Hematopoietic multipotent progenitor cell treated with erythropoietin and hydrocortisone succinate and interleukin-3 and kit ligand, for 4 days (in vitro differentiated cells): Measurements from ENCODE around the gene SPRR1A.
A peak's percentile ranks its signal among the peaks of the same experiment; 100 is the strongest.

Experiments used
- DNase-seq: peaks from one replicate; pipeline ENCODE4 v3.0.0-alpha.2; 2015

SPRR1A gene

GRCh38 chr1:152983743-152984142, at the start of gene SPRR1A:
Gene SPRR1A (plus strand): TSS chr1:152984081. CDS start chr1:152985231, 1,150 bp downstream.
- no peak for DNase-seq

GRCh38 chr1:152940614-152941013, 43.3 kb upstream of the SPRR1A start:
- no peak for DNase-seq

- DNase-seq, result no peak
These were observed 42.7 kb upstream of the SPRR1A start for GRCh38 chr1:152941037-152941711.

- DNase-seq, result no peak
These were observed 41.7 kb upstream of the SPRR1A start for GRCh38 chr1:152942161-152942560.

- DNase-seq, result no peak
These were observed 37.6 kb upstream of the SPRR1A start for GRCh38 chr1:152946248-152946647.

- DNase-seq, result no peak
These were observed 37.1 kb upstream of the SPRR1A start, which contains the start of gene SPRR5 for GRCh38 chr1:152946651-152947256. Gene SPRR5 (plus strand): TSS chr1:152947206. CDS start chr1:152948555, 1,349 bp downstream.

- DNase-seq, result no peak
These were observed 32.2 kb upstream of the SPRR1A start for GRCh38 chr1:152951711-152952110.

- no peak for DNase-seq
These were observed 30.1 kb upstream of the SPRR1A start for GRCh38 chr1:152953761-152954160.

GRCh38 chr1:152954436-152954835, 29.4 kb upstream of the SPRR1A start:
- DNase-seq, result no peak

- no peak for DNase-seq
These were observed 26.3 kb upstream of the SPRR1A start for GRCh38 chr1:152957561-152957960.

- no peak for DNase-seq
These were observed 24.6 kb upstream of the SPRR1A start for GRCh38 chr1:152959273-152959672.

GRCh38 chr1:152959801-152960451, 24.0 kb upstream of the SPRR1A start:
- DNase-seq, result no peak

GRCh38 chr1:152960452-152961044, 23.3 kb upstream of the SPRR1A start:
- peak; percentile 5 for DNase-seq

- DNase-seq, result no peak
These were observed 22.5 kb upstream of the SPRR1A start for GRCh38 chr1:152961226-152961891.

GRCh38 chr1:152962876-152963415, 20.9 kb upstream of the SPRR1A start:
- DNase-seq, result no peak

- DNase-seq, result no peak
These were observed 19.3 kb upstream of the SPRR1A start for GRCh38 chr1:152964536-152964935.

GRCh38 chr1:152965853-152966252, 18.0 kb upstream of the SPRR1A start:
- no peak for DNase-seq

- DNase-seq, result no peak
These were observed 16.7 kb upstream of the SPRR1A start for GRCh38 chr1:152967201-152967600.

GRCh38 chr1:152968248-152968647, 15.6 kb upstream of the SPRR1A start:
- DNase-seq, result no peak

- no peak for DNase-seq
These were observed 14.8 kb upstream of the SPRR1A start for GRCh38 chr1:152969036-152969435.

- DNase-seq, result no peak
These were observed 13.4 kb upstream of the SPRR1A start, which contains the start of gene SPRR4 for GRCh38 chr1:152970495-152970894. Gene SPRR4 (plus strand): TSS chr1:152970648. CDS start chr1:152971891, 1,243 bp downstream.

- no peak for DNase-seq
These were observed 11.5 kb upstream of the SPRR1A start for GRCh38 chr1:152972196-152972886.
